Measurements from ENCODE around the gene HSF5. TPM values are rescaled to one million over a fixed set of nuclear protein-coding genes. Genes with fewer than 3 reads are reported as not detected.
A peak's percentile ranks its signal among the peaks of the same experiment; 100 is the strongest.

The HSF5 gene
- polyA plus RNA-seq, 3 donors, result 0.07 TPM; not detected in 2

DNA sequence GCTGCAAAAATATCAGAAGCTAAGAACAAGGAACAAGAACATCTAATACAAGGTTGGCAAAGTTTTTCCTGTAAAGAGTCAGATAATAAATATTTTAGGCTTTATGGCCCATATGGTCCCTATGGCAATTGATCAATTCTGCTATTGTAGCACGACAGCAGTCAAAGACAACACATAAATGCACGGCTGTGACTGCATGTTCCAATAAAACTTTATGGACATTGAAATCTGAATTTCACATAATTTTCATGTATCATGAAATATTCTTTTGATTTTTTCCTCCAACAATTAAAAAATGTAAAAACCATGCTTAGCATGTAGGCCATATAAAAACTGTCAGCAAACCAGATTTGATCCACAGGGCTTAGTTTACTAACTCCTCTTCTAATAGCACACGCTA lies 60.4 kb downstream of the HSF5 start:
- Mint-ChIP-seq H3K4me1 (no peaks in the 10 kb centered on the region), H3K27ac (no peak overlapping the region), H3K27me3 (ENCODE audit: low read depth in 3 of 3) (peaks cover 2 to 12% (median 6%) of the 10 kb centered on the region in 3 donors), H3K36me3 (no peaks in the 10 kb centered on the region), H3K4me3 (no peak overlapping the region), H3K9me3 (no peaks in the 10 kb centered on the region)
- DNase-seq, result no peak
- Histone ChIP-seq H3K79me2 (ENCODE audit: insufficient read depth, low read length) (no peaks in the 10 kb centered on the region), H2AFZ (ENCODE audit: insufficient read depth, low read depth, low read length, poor library complexity, severe bottlenecking) (no peak overlapping the region), H3K4me1 (ENCODE audit: control insufficient read depth in 1 of 2, insufficient read depth in 2 of 2, low read length in 2 of 2) (no peaks in the 10 kb centered on the region), H3K9me3 (replicated peaks in 1 of 2; ENCODE audit: control insufficient read depth in 1 of 2, insufficient read depth in 1 of 2, low read length in 2 of 2) (no peaks in the 10 kb centered on the region), H3K27ac (ENCODE audit: low read depth in 1 of 2, low read length in 2 of 2) (no peak overlapping the region), H4K20me1 (ENCODE audit: insufficient read depth, low read length) (no peaks in the 10 kb centered on the region), H3K27me3 (ENCODE audit: control insufficient read depth in 2 of 2, insufficient read depth in 2 of 2, low read length in 2 of 2) (peaks cover 2 to 3% of the 10 kb centered on the region in 2 donors), H3K4me3 (replicated peaks in 1 of 3; ENCODE audit: low read depth in 2 of 3, low read length in 3 of 3) (no peak overlapping the region), H3K9ac (ENCODE audit: insufficient read depth, low read length, poor library complexity, severe bottlenecking) (no peak overlapping the region), H3K36me3 (replicated peaks in 1 of 2; ENCODE audit: control insufficient read depth in 1 of 2, insufficient read depth in 2 of 2, low read length in 2 of 2) (no peaks in the 10 kb centered on the region), H3K4me2 (replicated peaks; ENCODE audit: extremely low read depth, low read length, poor library complexity, severe bottlenecking) (no peak overlapping the region)
- TF ChIP-seq, protein P1, sequence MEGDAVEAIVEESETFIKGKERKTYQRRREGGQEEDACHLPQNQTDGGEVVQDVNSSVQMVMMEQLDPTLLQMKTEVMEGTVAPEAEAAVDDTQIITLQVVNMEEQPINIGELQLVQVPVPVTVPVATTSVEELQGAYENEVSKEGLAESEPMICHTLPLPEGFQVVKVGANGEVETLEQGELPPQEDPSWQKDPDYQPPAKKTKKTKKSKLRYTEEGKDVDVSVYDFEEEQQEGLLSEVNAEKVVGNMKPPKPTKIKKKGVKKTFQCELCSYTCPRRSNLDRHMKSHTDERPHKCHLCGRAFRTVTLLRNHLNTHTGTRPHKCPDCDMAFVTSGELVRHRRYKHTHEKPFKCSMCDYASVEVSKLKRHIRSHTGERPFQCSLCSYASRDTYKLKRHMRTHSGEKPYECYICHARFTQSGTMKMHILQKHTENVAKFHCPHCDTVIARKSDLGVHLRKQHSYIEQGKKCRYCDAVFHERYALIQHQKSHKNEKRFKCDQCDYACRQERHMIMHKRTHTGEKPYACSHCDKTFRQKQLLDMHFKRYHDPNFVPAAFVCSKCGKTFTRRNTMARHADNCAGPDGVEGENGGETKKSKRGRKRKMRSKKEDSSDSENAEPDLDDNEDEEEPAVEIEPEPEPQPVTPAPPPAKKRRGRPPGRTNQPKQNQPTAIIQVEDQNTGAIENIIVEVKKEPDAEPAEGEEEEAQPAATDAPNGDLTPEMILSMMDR (IDR thresholded peaks at IDR 0.05), result no peak
- intact Hi-C loops (cut with micrococcal nuclease), result no loop called here
- WGBS (ENCODE audit: insufficient coverage), result 100% methylated on average over 2 of the region's 3 CpGs

DNA sequence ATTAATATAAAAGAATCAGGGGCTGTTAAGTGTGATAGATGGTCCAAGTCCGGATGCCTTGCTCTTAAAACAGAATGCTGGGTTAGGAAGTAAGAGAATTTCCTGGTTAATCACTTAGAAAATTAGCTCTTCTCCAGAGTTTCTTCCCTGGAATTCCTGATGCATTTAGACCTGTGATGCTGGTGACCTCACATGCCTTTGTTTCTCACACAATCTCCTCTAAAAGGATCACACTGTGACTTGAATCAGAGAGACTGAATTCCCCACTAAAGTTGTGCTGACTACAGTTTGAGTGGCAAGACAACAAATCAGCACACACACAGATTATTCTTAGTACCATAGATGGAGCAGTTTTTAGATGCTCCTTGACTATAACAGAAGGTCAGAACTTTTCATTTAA lies 66.5 kb downstream of the HSF5 start:
- no peak overlapping the region for H3K27ac ChIP-seq (ENCODE audit: low read depth in 1 of 2, low read length in 2 of 2)
- TF ChIP-seq, protein P1 (IDR thresholded peaks at IDR 0.05), result no peak
- no peaks in the 10 kb centered on the region for H4K20me1 ChIP-seq (ENCODE audit: insufficient read depth, low read length)
- H3K4me1 ChIP-seq (ENCODE audit: control insufficient read depth in 1 of 2, insufficient read depth in 2 of 2, low read length in 2 of 2), result peaks cover 4 to 6% of the 10 kb centered on the region in 2 donors
- WGBS (ENCODE audit: insufficient coverage), result no CpG with 5 or more reads among the region's 1 CpG
- no peak overlapping the region for H3K9ac ChIP-seq (ENCODE audit: insufficient read depth, low read length, poor library complexity, severe bottlenecking)
- intact Hi-C loops (cut with micrococcal nuclease), result no loop called here
- H3K4me3 ChIP-seq (replicated peaks in 1 of 3; ENCODE audit: low read depth in 2 of 3, low read length in 3 of 3), result no peak overlapping the region
- no peak overlapping the region for H2AFZ ChIP-seq (ENCODE audit: insufficient read depth, low read depth, low read length, poor library complexity, severe bottlenecking)
- H3K4me1 Mint-ChIP-seq, result peaks cover 11% of the 10 kb centered on the region
- H3K79me2 ChIP-seq (ENCODE audit: insufficient read depth, low read length), result no peaks in the 10 kb centered on the region
- no peak overlapping the region for H3K4me2 ChIP-seq (replicated peaks; ENCODE audit: extremely low read depth, low read length, poor library complexity, severe bottlenecking)
- H3K9me3 ChIP-seq (replicated peaks in 1 of 2; ENCODE audit: control insufficient read depth in 1 of 2, insufficient read depth in 1 of 2, low read length in 2 of 2), result no peaks in the 10 kb centered on the region
- H3K27me3 Mint-ChIP-seq (ENCODE audit: low read depth in 3 of 3), result peaks cover 3 to 9% (median 7%) of the 10 kb centered on the region in 3 donors
- no peak overlapping the region for H3K27ac Mint-ChIP-seq
- no peak for DNase-seq
- no peaks in the 10 kb centered on the region for H3K9me3 Mint-ChIP-seq
- H3K27me3 ChIP-seq (ENCODE audit: control insufficient read depth in 2 of 2, insufficient read depth in 2 of 2, low read length in 2 of 2), result no peaks in the 10 kb centered on the region
- H3K36me3 ChIP-seq (replicated peaks in 1 of 2; ENCODE audit: control insufficient read depth in 1 of 2, insufficient read depth in 2 of 2, low read length in 2 of 2), result no peaks in the 10 kb centered on the region
- H3K4me3 Mint-ChIP-seq, result peak overlapping the region in 1 of 2 donors; percentile 9
- no peaks in the 10 kb centered on the region for H3K36me3 Mint-ChIP-seq

Measured in CD14-positive monocyte (primary cell).